NK-92 (cell line): ENCODE measurements around the gene LRRIQ4.

ENCODE experiments used
- DNase-seq: peaks from one replicate; lab custom pipeline; 2025; ENCODE audit not compliant: unreplicated experiment; lab: John Stamatoyannopoulos, UW

The LRRIQ4 gene

GRCh38 chr3:169812332-169813235 is at the start of gene LRRIQ4, which contains the start of gene LRRC34:
LRRIQ4 (plus strand) TSS chr3:169812870; CDS start chr3:169821922, 9,052 bp downstream.
LRRC34 (minus strand) TSS chr3:169812904; CDS start chr3:169812548, 356 bp downstream.
- peak; percentile 25 for DNase-seq

GRCh38 chr3:169764312-169764881 is 48.3 kb upstream of the LRRIQ4 start:
- DNase-seq, result no peak

- DNase-seq, result peak; percentile 69
Measured at GRCh38 chr3:169764882-169765612, 47.6 kb upstream of the LRRIQ4 start, which contains the start of gene TERC. TERC (minus strand) TSS chr3:169765060.

GRCh38 chr3:169769287-169770181 is 43.1 kb upstream of the LRRIQ4 start, which contains the start of gene ACTRT3:
ACTRT3 (minus strand) TSS chr3:169769561; CDS start chr3:169769520, 41 bp downstream.
- DNase-seq, result no peak

GRCh38 chr3:169771497-169772304 is 41.0 kb upstream of the LRRIQ4 start:
- DNase-seq, result no peak

- DNase-seq, result peak; percentile 41
Measured at GRCh38 chr3:169772305-169772896, 40.3 kb upstream of the LRRIQ4 start.

GRCh38 chr3:169772897-169773816 is 39.5 kb upstream of the LRRIQ4 start, which contains the start of gene MYNN:
MYNN (plus strand) TSS chr3:169773396; CDS start chr3:169774296, 900 bp downstream.
- DNase-seq, result peak; percentile 12

- no peak for DNase-seq
Measured at GRCh38 chr3:169774186-169774585, 38.5 kb upstream of the LRRIQ4 start.

- DNase-seq, result no peak
Measured at GRCh38 chr3:169777822-169778221, 34.8 kb upstream of the LRRIQ4 start.

- no peak for DNase-seq
Measured at GRCh38 chr3:169780742-169781141, 31.9 kb upstream of the LRRIQ4 start.

- no peak for DNase-seq
Measured at GRCh38 chr3:169781209-169781855, 31.3 kb upstream of the LRRIQ4 start.

GRCh38 chr3:169787120-169787519 is 25.6 kb upstream of the LRRIQ4 start:
- DNase-seq, result no peak

- DNase-seq, result no peak
Measured at GRCh38 chr3:169787791-169788190, 24.9 kb upstream of the LRRIQ4 start.

- no peak for DNase-seq
Measured at GRCh38 chr3:169790219-169790618, 22.5 kb upstream of the LRRIQ4 start.

GRCh38 chr3:169790687-169791429 is 21.8 kb upstream of the LRRIQ4 start:
- no peak for DNase-seq

- DNase-seq, result no peak
Measured at GRCh38 chr3:169792359-169792758, 20.3 kb upstream of the LRRIQ4 start.

GRCh38 chr3:169804681-169805080 is 8.0 kb upstream of the LRRIQ4 start:
- DNase-seq, result no peak
